ENCODE data around the gene NCOA1. TPM values are rescaled to one million over a fixed set of nuclear protein-coding genes. Genes with fewer than 3 reads are reported as not detected.

NCOA1 gene
- total and polyA plus RNA-seq, 4 donors: 6.5 to 26.6 (median 16.3) TPM

- TF ChIP-seq CTCF (IDR thresholded peaks at IDR 0.05; ENCODE audit: low read depth, low read length, missing input control): no peak
- no peak for TF ChIP-seq HNF4G (IDR thresholded peaks at IDR 0.05)
- no peak for TF ChIP-seq FOXA1 (IDR thresholded peaks at IDR 0.05)
Observed at GRCh38 chr2:24657818-24658217, 166.8 kb downstream of the NCOA1 start (continued).

DNA sequence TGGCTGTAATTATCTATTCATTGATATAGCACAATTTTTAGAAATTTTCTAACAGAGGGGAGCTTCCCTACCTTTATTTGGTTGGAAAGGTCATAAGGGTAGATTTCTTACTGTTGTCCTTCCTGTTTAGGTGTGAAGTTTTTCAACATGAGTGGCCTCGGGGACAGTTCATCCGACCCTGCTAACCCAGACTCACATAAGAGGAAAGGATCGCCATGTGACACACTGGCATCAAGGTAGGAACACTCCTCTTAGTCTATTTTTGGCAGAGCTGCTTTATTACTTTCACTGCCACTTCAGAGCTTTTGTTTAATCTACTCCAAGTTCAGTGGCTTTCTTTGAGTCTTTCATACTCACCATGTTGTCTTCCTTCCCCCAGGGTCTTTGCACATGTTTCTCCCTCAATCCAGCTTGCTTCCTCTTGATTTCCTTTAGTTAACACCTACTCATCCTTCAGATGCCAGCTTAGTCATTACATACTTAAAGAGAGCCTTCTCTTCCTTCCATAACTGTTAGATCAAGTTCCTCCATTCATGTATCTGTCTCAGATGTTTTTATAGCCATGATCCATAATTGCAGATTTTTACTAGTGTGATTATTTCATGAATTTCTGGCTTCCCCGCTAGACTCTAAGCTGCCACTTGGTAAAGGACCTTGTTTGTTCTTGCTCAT is 167.6 kb downstream of the NCOA1 start:
- WGBS: 91% methylated on average over 4 of the region's 4 CpGs
- Histone ChIP-seq H3K27me3 (ENCODE audit: control insufficient read depth in 4 of 4, insufficient read depth in 4 of 4, low read length in 3 of 4) (no peaks in the 10 kb centered on the region), H3K36me3 (ENCODE audit: control insufficient read depth in 4 of 4, insufficient read depth in 3 of 4, low read depth in 1 of 4, low read length in 3 of 4) (peaks cover 0 to 3% (median 3%) of the 10 kb centered on the region in 4 donors), H3K27ac (ENCODE audit: low read depth in 1 of 2, low read length in 2 of 2) (no peak overlapping the region), H3K9ac (ENCODE audit: low read depth in 1 of 2, low read length in 2 of 2) (no peak overlapping the region), H3K4me1 (ENCODE audit: control insufficient read depth in 4 of 4, insufficient read depth in 4 of 4, low read length in 3 of 4) (peaks cover 0 to 3% (median 0%) of the 10 kb centered on the region in 4 donors), H3K9me3 (ENCODE audit: control insufficient read depth in 4 of 4, low read length in 3 of 4) (no peaks in the 10 kb centered on the region), H3K4me3 (ENCODE audit: low read depth in 1 of 3, low read length in 3 of 3) (no peak overlapping the region)
- TF ChIP-seq CTCF (IDR thresholded peaks at IDR 0.05; ENCODE audit: low read depth, low read length, missing input control) (no peak), RAD21 (IDR thresholded peaks at IDR 0.05) (no peak), GABPA (IDR thresholded peaks at IDR 0.05 in 1 of 2, conservative IDR thresholded peaks at IDR 0.05 in 1 of 2) (no peak), FOXA1 (IDR thresholded peaks at IDR 0.05) (no peak), EGR1 (IDR thresholded peaks at IDR 0.05; ENCODE audit: low read depth in 2 of 2) (no peak), REST (IDR thresholded peaks at IDR 0.05) (no peak), TAF1 (conservative IDR thresholded peaks at IDR 0.05) (no peak), JUND (IDR thresholded peaks at IDR 0.05) (no peak), YY1 (IDR thresholded peaks at IDR 0.05) (no peak), HNF4G (IDR thresholded peaks at IDR 0.05) (no peak)
- TF ChIP-seq, protein P1, sequence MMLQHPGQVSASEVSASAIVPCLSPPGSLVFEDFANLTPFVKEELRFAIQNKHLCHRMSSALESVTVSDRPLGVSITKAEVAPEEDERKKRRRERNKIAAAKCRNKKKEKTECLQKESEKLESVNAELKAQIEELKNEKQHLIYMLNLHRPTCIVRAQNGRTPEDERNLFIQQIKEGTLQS (IDR thresholded peaks at IDR 0.05): no peak
- no peak for DNase-seq (ENCODE audit: low spot score)

- peaks cover 0 to 3% (median 3%) of the 10 kb centered on the region in 4 donors for H3K36me3 ChIP-seq (ENCODE audit: control insufficient read depth in 4 of 4, insufficient read depth in 3 of 4, low read depth in 1 of 4, low read length in 3 of 4)
- no peak for DNase-seq (ENCODE audit: low spot score)
- no peak overlapping the region for H3K9ac ChIP-seq (ENCODE audit: low read depth in 1 of 2, low read length in 2 of 2)
- H3K4me1 ChIP-seq (ENCODE audit: control insufficient read depth in 4 of 4, insufficient read depth in 4 of 4, low read length in 3 of 4): no peaks in the 10 kb centered on the region
- no peaks in the 10 kb centered on the region for H3K9me3 ChIP-seq (ENCODE audit: control insufficient read depth in 4 of 4, low read length in 3 of 4)
- H3K27me3 ChIP-seq (ENCODE audit: control insufficient read depth in 4 of 4, insufficient read depth in 4 of 4, low read length in 3 of 4): no peaks in the 10 kb centered on the region
- 80% methylated on average over 1 of the region's 1 CpG for WGBS
- no peak overlapping the region for H3K4me3 ChIP-seq (ENCODE audit: low read depth in 1 of 3, low read length in 3 of 3)
- TF ChIP-seq, protein P2, sequence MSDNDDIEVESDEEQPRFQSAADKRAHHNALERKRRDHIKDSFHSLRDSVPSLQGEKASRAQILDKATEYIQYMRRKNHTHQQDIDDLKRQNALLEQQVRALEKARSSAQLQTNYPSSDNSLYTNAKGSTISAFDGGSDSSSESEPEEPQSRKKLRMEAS (IDR thresholded peaks at IDR 0.05): no peak
- H3K27ac ChIP-seq (ENCODE audit: low read depth in 1 of 2, low read length in 2 of 2): no peak overlapping the region
Observed at GRCh38 chr2:24659862-24660261, 168.8 kb downstream of the NCOA1 start.

All from liver (tissue), 9 donors.